Kidney capillary endothelial cell (primary cell): ENCODE measurements around the gene PDSS1.

Experiments
- DNase-seq: peaks from one replicate; pipeline ENCODE4 v3.0.0-alpha.2; 2018; ENCODE audit warnings: low spot score

PDSS1 gene

DNA sequence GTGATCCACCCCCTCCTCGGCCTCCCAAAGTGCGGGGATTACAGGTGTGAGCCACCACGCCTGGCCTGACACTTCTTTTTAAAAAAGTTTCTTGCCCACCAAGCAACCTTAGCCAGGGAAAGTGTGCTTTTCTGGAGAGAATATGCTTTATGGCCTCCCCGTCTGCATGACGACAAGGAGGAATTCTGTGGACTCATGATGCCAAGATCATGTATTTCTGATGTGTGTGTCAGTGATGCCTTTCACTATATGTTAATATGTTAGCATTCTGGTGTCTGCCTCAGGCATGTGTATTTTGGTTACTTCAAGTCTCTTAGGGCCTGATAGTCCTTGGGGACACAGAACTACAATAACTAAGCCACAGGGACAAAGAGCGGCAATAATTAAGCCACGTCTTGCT lies 2.1 kb downstream of the PDSS1 start:
- DNase-seq: no peak

DNA sequence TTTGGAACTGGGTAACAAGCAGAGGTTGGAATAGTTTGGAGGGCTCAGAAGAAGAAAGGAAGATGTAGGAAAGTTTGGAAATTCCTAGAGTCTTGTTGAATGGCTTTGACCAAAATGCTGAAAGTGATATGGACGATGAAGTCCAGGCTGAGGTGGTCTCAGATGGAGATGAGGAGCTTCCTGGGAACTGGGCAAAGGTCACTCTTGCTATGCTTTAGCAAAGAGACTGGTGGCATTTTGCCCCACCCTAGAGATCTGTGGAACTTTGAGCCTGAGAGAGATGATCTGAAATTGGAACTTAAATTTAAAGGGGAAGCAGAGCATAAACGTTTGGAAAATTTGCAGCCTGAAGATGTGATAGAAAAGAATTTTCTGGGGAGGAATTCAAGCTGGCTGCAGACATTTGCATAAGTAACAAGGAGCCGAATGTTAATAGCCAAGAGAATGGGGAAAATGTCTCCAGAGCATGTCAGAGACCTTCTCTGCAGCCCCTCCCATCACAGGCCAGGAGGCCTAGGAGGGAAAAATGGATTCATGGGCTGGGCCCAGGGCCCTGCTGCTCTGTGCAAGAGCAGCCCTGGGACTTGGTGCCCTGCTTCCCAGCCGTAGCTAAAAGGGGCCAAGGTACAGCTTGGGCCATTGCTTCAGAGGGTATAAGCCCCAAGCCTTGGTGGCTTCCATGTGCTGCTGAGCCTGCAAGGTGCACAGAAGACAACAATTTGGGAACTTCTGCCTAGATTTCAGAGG lies 3.6 kb downstream of the PDSS1 start:
- no peak for DNase-seq

DNA sequence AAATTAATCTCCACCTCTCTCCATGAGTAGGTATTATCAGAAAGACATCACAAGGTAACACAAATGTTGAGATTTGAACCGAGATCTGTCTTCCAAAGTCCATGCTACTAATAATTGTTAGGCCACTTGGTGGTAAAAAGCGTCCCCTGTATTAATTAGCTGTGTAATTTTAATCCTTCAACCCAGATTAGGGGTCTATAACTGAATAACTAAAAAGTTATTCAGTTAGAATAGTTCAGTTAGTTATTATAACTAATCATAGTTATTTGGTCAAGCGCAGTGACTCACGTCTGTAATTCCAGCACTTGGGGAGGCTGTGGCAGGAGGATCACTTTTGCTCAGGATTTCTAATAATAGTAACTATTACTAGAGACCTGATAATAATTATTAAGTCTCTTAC lies 5.6 kb downstream of the PDSS1 start:
- no peak for DNase-seq

DNA sequence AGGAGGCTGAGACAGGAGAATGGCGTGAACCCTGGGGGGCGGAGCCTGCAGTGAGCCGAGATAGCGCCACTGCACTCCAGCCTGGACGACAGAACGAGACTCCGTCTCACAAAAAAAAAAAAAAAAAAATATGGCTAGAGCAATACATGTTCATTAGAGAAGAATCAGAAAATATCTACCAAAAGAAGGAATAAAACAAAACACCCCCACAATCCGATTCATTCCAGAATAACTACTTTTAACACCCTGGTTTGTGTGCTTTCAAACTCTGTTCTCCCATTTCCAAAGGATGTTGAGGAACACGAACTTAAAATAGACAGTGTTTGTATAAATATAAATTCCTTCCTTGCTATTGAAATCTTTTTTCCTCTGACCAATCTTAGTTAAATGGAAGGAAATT lies 6.5 kb downstream of the PDSS1 start:
- no peak for DNase-seq

DNA sequence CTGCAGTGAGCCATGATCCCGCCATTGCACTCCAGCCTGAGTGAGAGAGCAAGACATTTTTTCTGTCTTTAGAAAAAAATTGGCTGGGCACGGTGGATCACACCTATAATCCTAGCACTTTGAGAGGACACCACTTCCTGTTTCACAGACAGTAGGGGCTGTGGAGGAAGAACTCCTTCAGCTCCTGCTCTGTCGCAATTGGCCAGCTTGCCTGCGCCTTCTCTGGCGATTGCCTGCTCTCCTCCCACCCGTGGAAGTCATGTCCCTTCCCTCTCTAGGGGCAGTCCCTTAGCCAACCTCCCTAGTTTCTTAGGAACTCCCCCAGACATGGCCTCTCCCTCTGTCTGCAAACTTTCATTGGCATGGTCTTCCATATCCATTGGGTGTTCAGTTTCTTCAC lies 8.7 kb downstream of the PDSS1 start:
- no peak for DNase-seq

DNA sequence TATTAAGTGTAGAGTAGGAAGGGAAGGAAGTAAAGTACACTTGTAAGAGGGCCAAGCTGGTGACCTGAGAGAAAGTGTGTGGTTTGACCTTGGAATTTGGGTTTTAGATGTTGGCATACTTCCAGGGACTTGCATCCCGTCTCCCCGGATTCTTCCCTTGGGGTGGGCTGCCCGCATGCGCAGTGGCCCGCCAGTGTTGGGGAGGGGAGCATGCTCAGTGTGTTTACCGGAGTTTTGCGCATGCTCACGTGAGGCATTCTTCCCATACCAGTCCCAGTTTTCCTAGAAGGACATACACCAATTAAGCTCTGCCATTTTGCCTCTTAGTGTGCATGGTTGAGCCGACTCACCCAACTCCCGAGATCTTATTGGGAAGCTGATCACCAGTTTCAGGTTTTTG lies 9.4 kb downstream of the PDSS1 start:
- DNase-seq: no peak

DNA sequence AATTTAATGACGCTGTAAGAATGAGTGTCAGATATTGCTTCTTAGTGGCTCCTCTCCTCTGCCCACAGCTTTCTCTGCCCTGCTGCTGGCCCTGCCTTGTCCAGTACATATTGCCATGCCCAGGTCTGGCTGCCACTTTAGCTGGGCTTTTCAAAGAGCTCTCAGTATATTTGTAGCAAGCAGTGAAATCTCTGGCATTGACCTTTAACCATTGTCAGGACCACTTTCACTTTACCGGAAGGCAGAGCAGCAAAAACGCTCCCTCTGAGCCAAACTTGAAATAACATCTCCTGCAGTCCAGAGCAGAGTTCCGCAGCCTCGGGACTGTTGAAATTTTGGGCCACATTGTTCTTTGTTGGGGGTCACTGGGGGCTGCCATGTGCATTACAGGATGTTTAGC lies 13.8 kb downstream of the PDSS1 start:
- DNase-seq: no peak

DNA sequence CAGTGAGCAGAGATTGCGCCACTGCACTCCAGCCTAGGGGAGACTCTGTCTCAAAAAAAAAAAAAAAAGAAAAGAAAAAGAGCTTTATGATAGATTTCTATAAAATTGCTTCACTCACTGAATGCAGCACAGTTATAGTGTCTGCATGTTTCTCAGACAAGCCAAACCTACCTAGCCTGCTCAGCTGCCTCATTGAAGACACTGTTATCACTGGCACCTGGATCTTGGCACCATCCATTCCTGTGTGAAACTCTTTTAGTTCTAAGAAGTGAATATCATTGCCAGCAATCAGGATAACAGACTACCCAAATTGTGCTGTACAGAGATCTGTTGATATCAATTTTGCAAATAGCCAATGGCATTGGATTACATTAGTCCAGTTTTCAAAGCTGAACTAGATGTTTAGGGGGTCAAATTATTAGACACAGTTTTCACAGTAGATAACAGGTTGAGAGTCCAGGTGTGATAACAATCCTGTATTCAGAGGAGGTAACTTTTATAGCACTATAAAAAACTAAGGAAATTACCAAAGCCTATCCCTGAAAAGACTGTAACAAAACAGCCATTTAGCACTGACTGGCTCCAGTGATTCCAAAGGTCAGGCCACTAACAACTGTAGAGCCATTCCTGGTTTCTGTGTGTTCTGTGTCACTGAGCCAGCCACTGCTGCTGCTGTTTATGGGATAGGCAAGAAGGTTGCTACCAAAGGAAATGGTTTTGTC lies 17.1 kb downstream of the PDSS1 start:
- DNase-seq: no peak

DNA sequence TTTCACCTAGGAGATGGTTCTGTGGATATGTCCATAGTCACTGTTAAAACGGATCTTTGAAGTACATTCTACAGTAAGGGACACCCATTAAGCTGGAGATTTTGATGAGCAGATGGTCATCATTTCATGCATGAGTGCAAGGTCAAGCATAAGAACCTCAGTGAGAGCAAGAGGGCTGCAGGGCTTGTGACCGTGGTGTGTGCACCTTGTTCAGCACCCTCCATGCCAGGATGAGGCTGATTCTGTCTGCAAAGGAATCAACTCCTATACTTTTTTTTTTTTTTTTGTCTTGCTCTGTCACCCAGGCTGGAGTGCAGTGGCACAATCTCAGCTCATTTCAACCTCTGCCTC lies 17.6 kb downstream of the PDSS1 start:
- no peak for DNase-seq

DNA sequence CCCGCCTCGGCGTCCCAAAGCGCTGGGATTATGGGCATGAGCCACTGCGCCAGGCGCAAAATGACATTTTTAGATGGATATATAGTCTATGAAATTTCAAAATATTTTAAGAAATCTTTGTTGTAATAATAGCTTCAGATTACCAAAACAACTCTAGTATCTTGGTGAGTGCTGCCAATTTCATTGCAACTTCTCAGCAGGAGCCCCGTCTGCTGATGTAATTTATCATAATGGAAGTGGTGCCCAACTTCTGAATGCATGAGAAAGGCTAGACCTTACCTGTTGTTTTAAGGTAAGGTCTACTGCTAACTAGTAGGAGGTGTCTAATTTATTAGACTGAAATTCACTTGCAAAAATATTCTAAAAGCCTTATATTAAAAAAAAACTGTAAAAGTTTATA lies 20.0 kb downstream of the PDSS1 start:
- no peak for DNase-seq

DNA sequence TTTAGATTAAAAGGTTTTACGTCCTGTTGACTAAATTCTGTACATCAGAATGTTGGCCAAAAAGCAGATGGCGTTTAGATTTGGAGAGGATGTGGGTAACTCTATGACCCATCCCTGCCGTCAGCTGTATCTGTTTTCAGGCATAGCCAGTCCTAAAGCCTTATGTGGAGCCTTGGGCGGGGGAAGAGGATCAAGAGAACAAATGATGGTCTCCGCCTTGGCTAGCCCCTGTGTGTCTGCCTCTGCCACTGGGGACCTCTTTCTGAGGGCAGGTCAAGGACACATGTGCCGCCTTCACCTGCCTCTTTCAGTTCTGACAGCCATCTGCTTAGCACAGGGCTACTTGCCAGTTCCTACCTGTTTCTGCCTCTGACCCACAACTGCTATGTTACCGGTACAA lies 24.1 kb downstream of the PDSS1 start:
- no peak for DNase-seq

DNA sequence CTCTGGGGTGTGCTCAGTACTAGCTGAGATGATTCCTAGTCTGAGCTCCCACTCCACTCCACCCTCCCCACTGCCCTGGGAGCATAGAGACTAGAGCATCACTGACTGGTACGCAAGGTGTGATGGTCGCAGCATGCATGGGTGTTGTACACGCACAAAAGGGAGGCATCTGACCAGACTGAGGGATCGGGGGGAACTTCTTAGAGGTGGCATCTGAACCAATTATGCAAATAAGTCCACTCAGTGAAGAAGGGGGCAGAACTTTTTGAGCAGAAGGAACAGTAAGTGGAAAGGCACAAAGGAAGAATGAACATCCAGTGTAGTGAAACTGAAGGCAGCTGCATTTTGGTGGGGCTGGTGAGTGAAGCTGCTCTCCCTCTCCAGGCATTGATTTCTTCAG lies 25.5 kb downstream of the PDSS1 start:
- no peak for DNase-seq

DNA sequence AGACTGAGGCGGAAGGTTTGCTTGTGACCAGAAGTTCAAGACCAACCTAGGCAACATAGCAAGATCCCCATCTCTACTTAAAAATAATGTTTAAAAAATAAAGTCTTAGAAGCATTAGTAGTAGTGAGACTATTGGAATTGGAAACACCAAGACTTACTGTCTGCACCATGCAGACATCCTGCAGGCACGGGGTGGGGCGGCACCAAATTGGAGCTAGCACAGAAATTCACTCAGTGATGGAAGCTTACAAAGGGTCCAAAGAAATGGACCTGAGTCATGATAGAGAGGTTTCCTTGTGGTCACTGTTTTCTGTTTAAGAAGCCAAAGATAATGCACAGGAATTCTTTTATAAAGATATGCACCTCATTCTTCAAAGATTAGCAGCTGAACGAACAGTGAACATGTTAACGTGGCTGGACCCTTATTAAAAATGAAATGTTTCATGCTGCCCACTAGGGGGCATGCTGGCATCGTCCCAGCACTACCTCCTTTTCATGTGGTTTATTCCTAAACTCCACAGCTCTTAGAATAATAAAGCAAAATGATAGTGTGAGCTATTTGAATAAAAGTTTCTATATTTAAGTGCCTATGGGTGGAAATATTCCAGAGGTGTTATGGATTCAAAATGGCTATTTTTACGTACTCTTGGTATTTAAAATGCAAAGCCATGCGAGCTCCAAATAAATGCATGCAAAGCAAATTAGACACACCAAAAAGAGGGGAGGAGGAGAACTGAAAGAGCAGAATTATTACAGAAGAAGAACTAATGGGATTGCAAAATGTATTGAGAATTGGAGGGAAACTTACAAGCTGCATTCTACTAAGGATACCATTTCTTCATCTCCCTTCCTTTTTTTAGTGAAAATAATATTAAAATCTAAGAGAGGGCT lies 28.6 kb downstream of the PDSS1 start:
- peak; percentile 63 for DNase-seq

DNA sequence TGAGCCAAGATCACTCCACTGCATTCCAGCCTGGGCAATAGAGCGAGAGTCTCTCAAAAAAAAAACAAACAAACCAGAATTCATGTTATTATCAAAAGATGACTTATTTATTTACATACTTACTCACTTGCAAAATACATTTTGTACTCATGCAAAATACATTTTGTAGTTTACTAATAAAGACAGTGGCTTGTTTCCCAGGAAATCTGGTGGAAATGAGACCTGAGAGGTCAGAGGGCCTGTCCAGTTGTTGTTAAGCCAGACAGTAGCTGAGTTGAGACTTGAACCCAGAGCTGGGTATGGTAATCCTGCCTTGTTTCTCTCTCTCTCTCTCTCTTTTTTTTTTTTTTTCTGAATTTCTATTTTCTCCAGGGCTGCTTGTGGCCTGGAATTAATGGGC lies 29.5 kb downstream of the PDSS1 start:
- DNase-seq: no peak

DNA sequence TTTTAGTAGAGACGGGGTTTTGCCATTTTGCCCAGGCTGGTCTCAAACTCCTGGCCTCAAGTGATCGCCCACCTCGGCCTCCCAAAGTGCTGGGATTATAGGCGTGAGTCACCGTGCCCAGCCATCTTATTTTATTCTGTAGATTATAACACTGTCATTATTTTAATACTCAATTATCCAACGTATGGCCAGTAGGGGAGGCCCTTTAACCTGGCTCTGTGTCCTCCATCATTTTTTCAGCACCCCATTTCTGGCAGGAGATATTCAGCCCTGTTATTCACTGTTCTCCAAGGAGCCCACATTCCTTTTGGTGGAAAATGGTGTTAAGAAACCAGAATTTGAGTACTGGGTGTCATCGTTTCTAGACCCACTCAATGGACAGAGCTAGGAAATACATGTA lies 31.5 kb downstream of the PDSS1 start:
- no peak for DNase-seq

DNA sequence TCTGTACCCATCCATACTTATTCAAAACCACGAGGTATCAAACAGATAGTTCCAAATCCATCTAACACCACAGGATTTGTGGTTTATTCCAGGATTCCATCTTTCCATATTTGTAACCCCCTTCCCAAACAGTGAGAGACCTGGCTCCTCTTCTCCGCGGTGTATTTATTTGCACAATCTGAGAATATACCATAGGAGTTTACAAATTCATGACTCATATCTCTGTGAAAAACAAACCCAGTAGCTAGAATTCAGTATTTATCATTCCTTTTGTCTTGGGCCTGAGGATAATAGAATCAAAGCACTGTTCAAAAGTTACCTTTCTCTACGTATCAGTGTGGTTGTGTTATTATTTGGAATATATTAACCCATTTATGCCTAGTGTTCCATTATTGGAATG lies 31.9 kb downstream of the PDSS1 start:
- no peak for DNase-seq

DNA sequence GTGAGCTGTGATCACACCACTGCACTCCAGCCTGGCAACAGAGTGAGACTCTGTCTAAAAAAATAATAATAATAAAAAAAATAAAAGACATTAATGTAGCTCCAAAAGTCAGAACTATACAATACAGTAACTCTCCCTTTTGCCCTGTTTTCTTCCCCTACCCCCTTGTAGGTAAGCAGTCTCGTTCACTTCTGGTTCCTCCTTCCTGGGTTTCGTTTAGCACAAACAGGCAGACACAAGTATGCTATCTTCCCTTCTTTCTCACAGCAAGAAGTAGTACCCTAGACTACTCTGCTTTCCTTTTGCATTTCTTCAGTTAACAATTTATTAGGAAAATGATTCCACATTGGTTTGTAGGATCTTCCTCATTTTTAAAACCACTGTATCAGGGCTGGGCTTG lies 33.1 kb downstream of the PDSS1 start:
- DNase-seq: no peak

DNA sequence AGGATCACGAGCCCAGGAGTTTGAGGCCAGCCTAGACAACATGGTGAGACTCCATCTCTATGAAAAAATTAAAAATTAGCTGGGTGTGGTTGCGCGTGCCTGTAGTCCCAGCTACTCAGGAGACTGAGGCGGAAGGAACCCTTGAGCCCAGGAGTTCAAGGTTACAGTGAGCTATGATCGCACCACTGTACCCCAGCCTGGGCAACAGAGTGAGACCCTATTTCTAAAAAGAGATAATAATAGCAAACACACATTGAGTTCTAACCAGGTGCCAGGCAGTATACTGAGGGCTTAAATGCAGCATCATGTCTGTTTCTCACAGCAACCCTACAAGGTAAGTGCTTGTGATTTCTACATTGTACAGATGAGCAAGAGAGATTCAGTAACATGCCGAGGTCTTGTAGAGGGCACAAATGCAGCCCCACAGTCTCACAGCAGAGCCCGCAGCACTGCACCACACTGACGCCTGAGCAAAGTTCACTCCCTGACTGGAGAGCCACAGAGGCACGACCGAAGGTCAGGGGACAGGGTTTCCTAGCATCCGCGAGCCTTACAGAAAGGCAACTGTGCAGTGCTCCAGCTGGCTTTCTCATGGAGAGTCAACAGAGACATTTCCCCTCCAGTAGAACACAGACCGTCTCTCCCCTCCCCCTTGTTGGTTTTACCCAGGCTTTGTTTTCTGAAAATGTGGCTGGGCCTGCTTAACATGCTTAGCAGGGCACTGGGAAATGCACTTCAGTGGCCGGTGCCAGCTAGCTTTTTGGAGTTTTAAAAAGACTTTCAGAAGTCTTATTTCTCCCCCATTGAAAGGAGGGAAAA lies 36.5 kb downstream of the PDSS1 start:
- no peak for DNase-seq

DNA sequence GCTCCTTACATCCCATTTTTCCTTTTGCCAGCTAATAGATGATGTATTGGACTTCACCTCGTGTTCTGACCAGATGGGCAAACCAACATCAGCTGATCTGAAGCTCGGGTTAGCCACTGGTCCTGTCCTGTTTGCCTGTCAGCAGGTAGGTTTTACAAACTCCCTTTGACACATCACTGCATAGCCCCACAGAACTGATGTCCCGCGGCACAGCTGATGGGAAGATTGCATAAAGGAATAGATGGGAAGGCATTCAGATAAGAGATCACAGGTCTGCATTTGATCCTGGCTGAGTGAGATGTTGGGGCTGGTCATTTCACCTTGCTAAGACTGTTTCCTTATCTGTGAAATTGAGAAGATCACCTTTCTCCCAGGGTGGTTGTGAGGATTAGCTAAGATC lies 37.9 kb downstream of the PDSS1 start:
- no peak for DNase-seq

DNA sequence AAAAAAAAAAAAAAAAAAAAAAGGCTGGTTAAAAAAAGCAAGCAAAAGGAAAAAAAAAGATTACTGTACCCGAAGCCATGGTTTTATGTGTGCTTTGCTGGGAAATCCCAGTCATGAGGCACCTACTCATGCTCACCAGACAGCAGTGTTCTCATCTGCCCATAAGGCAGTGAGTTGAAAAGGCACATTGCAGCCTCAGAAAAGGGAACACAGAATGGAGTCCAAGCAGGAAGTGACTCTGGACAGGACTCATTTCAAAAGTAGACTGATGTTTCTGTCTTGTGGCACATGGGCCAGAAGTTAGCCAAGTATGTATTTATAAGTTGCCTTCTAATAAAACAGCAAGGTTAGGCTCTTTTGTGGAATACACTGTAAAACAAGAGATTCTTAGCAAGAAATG lies 40.2 kb downstream of the PDSS1 start:
- peak; percentile 12 for DNase-seq

DNA sequence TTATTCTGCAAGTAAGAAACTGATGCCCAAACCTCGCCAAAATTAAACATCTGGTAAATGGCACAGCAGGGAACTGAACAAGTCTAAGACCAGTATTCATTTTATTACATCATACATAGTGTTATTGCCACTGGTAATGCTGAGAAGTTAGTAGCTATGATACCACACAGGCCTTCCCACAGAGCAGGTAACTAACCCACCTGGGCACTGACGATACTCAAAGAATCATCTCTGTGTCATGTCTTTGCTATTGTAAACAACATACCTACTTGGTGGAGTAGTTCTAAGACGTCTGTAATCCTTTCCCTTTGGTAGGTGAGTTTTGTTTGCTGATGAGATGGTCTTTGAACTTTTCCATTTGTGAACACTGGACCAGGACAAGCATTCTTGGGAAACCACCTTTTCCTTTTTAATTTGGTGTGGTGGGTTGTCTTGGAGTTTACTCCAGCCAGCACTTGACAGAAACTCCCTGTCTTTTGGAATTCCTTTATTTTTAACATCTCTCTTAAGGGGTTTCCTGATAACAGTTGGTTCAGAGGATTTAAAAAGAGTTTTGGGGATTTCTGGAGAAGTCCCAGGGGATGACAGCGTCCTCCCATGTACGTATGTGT lies 40.9 kb downstream of the PDSS1 start:
- no peak for DNase-seq
